IPS-11a (cell line): ENCODE data around the gene MCL1.

Experiments
- H3K4me3 ChIP-seq: one replicate; pipeline ENCODE4 v1.5.1; 2013; ENCODE audit warnings: low read depth, low read length, control low read depth

MCL1 gene

DNA sequence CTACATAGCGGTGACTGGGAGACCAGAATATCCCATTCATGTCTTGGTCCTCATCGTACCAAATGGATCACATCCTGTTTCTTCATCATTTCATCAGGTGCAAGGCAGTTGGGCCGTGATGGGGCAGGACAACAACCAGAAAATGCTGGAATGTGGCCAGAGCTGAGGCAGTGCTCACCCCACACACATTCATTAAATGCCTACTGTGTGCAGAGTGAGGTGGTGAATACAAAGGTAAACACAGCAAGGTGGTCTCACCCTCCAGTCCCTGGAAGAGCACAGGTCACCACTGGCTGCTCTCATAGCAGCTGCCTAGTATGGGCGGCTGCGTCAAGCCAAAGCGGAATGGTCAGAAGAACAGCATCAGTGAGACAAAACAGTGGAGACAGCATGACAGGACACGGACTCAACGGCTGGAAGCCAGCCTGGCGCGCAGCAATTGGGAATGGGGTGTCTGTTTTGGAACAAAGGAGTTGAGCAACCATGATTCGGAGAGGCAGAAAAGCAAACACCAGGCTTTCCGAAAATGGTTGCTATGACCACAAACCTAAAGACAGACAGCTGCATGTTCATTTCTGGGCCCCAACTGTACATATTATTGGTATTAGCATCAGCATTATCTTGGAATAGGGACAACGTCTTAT, 35.8 kb downstream of the MCL1 start:
- no peak overlapping the region for H3K4me3 ChIP-seq

DNA sequence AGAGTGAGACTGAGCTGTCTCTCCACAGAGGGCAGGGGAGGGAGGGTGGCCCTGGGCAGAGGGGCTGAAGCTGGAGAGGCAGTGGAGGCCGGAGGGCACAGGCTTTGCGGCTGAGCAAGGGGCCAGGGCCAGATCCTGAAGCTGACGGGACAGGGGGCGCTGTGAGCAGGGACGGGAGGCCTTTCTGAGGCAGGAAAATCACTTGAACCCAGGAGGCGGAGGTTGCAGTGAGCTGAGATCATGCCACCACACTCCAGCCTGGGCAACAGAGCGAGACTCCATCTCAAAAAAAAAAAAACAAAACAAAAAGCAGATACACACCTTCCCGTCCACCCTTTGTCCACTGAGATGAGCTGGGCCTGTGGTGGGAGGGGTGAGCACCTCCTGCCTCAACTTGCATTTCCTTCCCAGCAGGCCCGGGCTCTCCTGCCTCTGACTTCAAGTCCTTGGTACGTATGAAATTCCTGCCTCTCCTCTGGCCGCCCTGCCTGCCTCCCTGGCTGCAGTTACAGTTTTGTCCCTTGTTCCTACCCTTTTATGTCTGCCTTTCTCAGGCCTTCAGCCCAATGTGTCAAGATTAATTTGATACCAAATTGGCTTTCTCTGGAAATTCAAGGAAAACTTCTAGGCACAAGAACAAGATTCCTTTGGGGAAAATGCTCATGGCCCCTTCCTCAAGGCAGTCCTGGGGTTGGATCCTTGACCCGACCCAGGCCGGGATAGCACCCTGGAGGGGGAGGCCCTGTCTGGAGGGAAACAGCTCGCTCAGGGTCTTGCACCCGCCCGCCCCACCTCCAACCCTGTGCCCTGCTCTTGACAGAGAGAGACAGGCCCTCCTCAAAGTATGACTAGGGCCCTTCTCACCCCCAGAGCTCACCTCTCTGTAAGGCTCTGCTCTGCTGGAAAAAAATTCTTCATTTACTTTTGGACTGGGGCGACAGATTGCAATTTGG, 41.4 kb downstream of the MCL1 start:
- H3K4me3 ChIP-seq = no peak overlapping the region

DNA sequence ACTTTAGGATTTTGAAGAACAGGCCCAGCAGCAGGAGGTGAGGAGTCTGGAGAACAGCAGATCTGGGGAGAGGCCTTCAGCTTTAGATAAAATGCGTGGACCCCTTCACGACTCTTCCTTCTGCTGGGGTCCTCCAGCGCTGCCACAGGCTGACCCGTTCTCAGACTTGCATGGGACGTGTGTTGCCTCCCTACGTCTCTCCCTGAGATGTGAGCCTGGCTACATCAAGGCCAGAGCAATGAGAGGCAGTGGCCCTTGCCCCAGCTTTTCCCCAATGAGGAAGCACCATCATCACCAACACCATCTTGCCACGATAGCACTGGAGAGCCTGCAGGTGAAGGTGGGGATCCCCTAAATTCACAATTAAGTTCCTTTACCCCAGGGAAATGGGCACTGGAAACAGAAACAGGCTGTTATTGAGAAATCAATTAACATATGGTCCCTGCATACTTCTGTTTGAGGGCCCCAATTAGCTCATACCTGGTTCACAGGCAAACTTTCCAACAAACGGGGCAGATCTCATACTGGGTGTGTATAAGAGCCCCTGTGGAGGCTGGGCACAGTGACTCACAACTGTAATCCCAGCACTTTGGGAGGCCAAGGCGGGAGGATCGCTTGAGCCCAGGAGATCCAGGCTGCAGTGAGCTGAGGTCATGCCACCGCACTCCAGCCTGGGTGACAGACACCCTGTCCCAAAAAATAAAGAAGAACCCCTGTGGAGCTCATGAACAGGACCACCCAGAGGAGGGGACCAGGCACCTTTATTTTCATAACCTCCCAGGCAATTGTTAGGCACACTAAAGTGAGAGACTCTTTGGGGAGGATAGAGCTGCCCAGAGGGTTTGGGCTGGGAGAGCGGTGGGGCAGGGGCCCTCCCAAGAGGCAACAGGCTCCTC, 42.3 kb downstream of the MCL1 start:
- no peak overlapping the region for H3K4me3 ChIP-seq

DNA sequence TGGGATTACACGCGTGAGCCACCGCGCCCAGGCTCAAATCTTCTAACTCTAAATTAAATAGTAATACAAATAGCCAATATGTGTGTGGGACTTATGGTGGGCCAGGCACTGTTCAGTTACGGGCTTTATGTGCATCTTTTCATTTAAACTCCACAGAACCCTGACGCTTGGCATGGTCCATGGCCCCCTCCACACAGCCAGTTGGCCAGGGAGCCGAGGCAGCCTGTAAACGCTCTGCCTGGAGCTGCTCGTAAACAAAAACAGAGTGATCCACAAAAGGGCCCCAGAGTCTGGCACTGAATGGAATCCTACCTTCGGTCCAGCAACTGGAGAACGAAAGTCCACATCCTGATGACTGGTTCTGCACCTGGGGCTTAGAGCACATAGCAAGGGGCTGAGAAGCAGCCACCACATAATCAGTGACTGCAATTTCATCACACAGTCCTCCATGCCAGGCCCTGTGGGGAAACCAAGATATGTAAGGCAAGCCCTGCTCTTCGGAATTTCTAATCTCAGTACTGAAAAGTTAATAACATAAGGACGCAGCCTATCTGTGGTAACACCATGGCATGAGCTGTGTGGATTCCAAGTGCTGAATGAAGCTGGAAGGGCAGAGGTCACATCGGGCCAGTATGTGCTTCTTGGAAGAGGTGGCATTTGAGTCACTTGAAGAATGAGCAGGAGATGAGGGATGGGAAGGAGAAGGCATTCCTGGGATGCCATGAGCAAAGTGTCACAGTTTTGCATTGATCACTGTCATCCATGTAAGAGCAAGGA, 43.7 kb downstream of the MCL1 start:
- no peak overlapping the region for H3K4me3 ChIP-seq

DNA sequence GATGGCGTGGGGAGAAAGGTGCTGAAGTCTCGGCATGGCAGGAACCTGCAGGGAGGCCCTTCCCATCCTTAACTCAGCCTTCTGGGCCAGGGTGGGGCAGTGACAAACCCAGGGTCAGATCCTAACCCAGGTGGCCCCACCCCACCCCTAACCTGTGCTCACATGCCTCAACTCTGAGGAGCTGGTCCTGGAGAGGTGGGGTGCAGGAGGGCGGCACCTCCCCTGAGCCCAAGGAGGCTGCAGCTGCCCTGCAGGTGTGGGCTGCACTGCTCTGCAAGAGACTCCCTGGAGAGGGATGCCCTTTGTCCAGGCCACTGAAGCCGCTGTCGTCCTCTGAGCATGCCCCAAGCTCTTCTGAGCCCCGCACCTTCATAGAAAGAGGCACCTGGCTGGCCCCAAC, 45.4 kb downstream of the MCL1 start:
- no peak overlapping the region for H3K4me3 ChIP-seq

DNA sequence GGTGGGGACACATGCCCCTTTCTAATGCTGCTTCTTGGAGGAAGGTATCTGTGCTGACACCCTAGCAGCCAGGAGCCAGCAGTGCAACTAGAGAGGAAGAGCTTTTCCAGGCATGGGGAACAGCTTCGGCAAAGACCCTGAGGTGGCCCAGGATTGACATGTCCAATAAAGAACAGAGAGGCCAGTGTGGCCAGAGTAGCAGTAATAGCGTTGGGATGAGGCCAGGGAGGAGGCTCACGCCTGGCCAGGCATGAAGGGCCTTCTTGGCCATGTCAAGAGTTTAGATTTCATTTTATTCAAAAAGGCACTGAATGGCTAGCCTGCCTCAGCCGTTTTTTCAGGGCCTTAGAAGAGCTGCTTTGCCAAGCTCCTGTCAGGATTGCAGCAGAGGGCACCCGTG, 46.5 kb downstream of the MCL1 start:
- no peak overlapping the region for H3K4me3 ChIP-seq

DNA sequence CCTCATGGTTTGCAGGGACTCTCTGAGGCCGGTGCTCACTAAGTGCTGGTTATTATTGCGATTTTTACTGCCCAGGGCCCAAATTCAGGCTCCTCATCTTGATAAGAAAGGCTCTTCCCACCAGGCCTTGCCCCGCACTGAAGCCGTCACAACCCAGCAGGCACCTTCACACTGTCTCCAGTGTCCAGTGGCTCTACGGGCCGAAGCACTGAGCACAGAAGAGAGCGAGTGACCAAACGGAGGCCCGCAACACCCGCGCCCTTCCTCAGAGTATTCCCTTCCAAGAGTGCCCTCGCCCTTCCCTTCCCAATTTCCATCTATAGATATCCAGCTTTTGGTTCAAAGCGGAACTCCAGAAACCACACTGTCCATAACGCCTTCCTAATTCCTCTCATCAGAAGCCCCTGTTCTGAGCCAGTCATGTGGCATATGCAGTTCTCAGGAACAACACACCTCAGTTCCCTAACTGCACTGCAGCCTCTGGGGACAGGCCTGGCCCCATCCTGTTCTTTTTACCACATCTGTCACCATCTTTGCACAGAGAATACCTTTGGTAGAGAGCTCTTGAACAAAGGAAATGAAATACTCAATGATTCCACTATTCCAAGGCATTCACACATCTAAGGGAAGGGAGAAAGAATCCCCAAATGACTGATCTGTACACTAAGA, 48.8 kb downstream of the MCL1 start:
- no peak overlapping the region for H3K4me3 ChIP-seq

DNA sequence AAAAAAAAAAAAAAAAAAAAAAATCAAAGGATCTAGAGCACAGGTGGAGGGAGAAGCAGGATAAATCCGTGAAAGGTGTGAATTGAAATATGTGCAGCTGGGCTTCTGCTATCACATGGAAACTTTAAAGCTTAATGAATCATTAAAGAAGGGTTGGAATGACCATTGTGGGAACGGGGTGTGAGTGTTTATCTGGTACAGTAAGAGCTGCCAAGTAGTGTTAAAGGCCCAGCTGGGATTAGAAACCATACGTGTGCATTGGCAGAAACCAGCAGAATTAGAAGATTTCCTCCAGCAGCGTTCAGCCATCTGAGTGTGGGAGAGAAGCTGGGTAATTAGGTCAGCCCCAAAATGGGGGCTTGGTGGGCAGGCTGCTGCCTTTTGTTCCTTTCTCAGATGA, 50.4 kb downstream of the MCL1 start:
- H3K4me3 ChIP-seq = no peak overlapping the region

DNA sequence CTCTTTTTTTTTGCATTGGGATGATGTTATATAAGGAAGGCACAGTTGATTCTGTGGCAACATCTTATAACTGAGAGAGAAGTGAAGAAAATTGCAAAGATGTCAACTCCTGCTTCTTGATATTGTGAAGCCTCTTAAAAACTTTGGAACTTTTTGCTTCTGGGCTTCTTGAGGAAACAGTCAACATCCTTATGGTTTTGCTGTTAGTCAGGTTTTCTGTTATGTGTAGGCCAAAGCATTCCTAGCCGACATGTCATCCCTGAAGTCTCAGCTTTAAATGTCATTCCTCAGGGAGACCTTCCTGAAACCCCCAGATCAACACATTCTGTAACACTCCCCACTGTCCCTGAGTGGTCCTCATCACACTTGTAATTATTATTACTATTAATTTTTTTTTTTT, 51.2 kb downstream of the MCL1 start:
- no peak overlapping the region for H3K4me3 ChIP-seq

DNA sequence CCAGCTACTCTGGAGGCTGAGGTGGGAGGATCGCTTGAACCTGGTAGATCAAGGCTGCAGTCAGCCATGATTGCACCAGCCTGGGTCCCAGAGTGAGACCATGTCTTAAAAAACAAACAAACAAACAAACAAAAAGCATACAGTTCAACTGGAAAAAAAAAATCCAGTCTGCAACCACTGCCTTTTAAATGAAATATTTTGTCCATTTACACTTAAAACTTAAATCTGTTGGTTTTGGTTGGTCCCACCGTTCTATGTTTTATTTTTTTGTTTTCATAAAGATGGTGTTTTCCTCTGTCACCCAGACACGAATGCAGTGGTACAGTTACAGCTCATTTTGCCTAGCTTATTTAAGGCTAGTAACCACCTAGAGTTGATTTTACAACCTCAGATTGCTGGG, 54.1 kb downstream of the MCL1 start:
- no peak overlapping the region for H3K4me3 ChIP-seq
